DMS153 treated with DMSO at 0.1 percent for 48 hours (cell line): ENCODE data around the gene AGAP1.
"Not testable (repeated sequence)": the region's sequence is repeated elsewhere in the genome, so short reads cannot be mapped to it uniquely, and the experiment has no call there.

Experiments
- DNase-seq: peaks from one replicate; lab custom pipeline; 2025; ENCODE audit not compliant: unreplicated experiment; lab: John Stamatoyannopoulos, UW

AGAP1 gene

DNA sequence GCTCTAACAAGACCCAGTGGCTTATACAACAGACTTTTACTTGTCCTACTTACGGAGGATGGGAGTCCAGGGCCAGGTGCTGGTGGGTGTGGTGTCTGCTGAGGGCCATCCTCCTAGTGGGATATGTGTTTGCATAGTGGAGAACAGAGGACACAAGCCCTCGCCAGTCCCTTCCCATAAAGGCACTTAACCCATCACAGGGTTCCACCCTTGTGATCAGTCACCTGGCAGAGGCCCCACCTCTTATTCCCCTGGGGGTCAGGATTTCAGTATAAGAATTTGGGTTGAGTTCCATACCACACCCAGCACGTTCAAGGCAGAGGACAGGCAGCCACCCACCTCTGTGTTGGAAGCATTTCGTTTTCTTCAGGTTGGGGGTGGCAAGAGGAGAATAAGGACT lies 259.0 kb downstream of the AGAP1 start:
- no peak for DNase-seq

DNA sequence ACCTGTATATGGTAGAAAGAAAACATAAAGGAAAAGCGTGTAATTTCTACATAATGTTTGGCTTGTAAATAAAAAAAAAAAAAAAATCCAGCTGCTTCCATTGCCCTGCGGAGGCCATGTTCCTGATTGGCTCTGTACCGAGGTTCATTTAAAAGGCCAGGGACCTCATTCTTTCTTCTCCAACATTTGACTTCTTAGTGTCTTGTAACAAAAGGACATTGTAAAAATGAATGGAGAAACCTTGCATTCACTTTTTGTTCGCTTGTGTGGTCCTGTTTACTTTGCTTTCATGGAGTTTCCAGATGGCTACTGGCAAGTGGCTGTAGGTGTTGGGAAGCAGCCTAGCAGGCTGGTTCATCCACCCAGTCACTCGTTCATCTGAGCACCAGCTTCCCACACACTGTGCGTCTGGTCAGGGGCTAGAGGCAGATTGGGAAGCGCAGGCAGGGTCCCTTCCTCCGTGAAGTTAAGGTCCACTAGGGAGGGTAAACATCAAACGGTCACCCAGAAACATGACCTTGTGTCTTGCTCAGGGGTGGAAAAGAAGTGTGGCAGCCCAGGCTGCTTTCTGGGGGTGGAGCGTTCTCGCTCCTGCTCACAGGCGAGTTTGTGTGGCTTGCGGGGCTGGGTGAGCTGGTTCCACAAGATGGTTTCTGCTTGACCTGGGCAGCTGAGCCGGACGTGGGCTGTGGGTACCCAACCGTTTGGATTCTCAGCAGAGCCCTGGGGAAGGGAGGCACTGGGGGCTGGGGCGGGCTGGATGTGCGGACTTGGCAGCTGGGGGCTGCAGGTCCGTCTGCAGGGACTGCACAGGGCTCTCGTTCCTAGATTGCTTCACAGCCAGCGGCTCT lies 260.7 kb downstream of the AGAP1 start:
- no peak for DNase-seq

DNA sequence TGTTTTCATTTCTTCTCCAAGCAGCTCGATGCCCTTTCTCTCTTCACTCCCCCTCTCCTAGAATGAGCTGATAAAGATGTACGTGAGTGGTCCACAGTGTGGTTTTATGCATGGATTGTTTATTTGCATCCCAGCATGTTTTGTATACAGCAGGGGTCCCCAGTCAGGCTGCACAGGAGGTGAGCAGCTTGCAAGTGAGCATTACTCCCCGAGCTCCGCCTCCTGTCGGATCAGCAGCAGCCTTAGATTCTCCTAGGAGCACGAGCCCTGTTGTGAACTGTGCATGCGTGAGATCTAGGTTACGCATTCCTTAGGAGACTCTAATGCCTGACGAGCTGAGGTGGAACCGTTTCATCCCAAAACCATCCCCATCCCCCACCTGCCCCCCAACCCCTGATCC lies 262.6 kb downstream of the AGAP1 start:
- DNase-seq, result no peak

DNA sequence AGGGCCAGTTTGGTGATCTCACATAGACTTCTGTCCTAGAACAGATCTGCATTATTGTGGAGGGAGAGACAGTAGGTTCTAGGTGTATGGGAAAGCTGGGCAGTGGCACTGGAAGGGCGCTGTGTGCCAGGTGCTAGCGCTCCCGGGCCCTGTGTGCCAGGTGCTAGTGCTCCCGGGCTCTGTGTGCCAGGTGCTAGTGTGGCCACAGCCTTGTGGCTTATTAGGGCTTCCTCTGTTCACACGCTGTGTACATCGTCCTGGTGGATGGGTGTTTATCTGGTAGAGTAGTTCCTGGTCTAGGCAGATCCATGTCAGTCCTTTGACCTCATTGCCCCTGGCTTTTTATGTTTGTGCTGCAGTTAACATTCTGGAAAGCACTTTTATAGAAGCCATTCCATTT lies 263.4 kb downstream of the AGAP1 start:
- DNase-seq, result no peak

DNA sequence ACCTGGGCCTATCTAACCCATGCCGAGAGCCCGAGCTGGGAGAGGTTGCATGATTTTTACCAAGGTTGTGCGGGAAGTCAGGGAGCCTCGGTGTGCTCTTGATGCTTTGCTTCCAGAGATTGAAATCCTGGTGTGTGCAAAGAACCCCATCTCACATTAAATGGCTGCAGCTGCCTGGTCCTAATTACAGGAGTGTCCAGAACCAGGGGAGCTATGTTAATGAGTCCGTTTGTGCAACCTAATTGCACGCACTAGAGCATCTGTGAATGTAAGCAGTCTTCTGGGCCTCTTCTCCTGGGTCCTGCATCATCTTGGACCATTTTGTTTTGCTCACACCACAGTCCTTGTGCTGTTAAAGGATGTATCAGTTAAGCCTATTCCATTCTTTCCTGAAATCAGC lies 263.8 kb downstream of the AGAP1 start:
- DNase-seq, result no peak

DNA sequence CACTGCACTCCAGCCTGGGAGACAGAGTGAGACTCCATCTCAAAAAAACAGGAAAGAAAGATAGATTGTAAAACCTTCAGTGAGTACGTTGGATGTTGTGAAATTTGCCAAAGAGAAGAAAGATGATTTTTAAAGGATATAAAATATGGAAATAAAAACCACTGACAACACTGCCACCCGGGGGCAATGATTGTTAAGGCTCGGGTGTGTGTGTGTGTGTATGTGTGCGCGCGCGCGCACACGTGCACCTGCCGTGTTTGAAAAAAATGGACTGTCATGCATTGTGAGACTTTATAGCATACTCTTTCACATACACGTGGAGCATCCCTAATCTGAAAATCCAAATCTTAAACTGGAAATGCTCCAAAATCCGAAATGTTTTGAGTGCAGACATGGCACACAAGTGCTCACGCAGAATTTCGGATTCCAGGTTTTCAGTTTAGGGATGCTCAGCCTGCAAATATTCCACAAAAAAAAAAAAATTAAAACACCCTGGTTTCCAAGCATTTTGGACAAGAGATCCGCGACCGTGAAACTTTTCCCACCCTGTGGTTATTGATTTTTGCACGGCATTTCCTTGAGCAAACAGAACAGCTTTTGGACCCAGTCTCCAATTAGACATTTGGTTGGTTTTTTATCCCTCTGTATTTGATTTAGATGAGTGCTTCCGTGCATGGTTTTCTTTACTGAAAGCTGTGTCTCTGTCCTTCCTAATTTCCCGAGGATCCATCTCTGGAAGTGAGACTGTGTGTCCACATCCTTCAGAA lies 269.2 kb downstream of the AGAP1 start:
- DNase-seq, result no peak

DNA sequence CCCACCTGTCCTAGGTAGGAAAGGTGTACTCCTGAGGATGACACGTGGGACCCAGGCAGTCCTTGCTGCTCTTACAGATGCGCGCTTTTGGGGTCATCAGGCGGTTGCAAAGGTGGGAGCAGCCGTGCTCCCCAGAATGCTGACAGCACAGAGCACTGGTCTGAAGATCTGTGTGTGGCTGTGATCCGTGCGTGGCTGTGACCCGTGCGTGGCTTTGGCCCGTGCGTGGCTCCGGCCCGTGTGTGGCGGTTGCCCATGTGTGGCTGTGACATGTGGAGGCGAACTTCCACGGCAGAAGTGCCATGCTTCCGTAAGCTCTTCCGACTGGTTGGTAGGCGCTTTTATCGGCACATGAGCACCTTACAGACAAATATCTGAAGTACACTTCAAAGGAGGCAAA lies 270.0 kb downstream of the AGAP1 start:
- DNase-seq, result no peak

DNA sequence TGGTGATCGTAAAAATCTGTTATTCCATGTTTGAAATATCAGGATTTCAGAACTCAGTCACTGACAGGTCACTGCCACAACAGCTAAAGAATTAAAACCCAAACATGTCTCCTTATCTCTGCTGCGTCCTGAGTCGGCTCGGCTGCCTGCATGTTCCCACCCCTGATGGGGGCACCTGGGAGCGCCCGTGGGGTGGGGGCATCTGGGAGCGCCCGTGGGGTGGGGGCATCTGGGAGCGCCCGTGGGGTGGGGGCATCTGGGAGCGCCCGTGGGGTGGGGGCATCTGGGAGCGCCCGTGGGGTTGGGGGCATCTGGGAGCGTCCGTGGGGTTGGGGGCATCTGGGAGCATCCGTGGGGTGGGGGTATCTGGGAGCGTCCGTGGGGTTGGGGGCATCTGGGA lies 270.6 kb downstream of the AGAP1 start:
- DNase-seq, result not testable (repeated sequence)

DNA sequence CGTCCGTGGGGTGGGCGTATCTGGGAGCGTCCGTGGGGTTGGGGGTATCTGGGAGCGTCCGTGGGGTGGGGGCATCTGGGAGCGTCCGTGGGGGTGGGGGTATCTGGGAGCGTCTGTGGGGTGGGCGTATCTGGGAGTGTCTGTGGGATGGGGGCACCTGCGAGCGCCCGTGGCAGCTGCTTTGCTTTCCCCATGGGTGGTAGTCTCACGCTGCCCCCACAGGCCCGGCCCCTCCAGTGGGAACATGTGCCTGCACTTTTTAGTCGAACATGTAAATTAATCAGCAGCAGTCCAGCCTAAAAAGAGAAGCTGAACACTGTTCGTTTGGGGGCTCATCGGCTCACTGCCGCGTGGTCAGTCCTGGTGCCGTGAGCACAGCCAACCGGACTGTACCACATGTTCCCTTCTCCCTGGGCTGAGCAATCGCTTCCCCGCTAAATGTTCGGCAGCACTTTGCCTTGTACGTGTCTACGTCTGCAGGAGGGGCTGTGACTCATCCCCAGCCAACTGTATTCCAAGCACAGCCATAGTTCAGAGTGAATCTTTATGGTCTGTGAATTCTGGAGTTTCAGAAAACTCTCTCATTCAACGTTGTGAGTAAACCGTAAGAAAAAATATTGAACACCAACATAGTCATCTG lies 271.5 kb downstream of the AGAP1 start:
- no peak for DNase-seq

DNA sequence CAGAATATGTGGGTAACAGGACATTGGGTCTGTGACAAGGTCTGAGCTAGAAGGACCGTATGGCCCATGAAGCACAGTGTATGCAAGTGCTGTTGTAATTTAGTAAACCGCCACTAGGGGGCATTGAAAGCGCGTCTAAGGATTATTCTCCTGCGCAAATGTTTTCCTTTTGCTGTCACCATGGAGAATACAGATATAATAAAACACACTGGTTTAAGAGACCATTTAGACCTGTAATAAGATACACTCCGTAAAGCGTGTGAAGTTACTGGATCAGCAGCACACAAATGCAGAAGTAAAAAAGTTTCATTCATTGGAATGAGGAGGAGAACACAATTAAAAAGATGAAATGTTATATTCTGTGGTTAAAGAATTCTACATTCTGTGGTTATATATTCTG lies 272.4 kb downstream of the AGAP1 start:
- DNase-seq, result peak; percentile 79

DNA sequence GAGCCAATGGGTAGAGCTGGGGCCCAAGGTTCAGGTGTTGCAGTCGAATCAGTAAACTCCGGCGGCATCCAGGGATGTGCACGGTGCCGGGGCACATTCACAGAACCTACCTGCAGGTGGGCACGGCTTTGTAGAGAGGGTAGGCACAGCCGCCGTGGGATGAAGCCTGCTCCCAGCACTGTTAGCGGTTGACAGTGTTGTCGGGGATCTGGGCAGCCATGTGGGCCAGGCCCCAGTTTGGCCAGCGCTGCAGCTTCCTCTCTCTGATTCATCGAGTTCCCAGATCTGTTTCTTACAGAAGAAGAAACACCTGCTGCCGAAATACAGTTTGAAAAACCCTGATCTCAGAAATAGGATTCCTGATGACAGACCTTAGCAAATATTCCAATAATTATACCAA lies 274.8 kb downstream of the AGAP1 start:
- DNase-seq, result no peak

DNA sequence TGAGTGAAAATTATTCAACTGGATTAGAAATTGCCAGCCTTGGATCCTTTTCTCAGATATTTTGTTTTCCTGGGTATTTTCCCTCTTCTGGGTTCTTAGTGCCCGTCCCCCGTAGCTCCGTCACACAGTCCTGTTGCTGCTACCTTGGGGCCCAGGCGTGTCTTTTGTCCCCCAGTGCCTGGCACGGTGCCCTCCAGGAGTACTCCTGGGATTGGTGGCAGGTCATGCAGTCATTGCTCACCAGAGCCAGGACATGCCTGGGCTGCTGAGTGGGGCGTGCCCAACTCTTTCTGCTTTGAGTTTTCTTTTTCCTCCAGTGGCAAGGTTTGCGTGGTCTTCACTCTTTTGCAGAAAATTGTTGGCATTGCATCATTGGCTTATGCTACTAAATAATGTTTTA lies 275.2 kb downstream of the AGAP1 start:
- no peak for DNase-seq

DNA sequence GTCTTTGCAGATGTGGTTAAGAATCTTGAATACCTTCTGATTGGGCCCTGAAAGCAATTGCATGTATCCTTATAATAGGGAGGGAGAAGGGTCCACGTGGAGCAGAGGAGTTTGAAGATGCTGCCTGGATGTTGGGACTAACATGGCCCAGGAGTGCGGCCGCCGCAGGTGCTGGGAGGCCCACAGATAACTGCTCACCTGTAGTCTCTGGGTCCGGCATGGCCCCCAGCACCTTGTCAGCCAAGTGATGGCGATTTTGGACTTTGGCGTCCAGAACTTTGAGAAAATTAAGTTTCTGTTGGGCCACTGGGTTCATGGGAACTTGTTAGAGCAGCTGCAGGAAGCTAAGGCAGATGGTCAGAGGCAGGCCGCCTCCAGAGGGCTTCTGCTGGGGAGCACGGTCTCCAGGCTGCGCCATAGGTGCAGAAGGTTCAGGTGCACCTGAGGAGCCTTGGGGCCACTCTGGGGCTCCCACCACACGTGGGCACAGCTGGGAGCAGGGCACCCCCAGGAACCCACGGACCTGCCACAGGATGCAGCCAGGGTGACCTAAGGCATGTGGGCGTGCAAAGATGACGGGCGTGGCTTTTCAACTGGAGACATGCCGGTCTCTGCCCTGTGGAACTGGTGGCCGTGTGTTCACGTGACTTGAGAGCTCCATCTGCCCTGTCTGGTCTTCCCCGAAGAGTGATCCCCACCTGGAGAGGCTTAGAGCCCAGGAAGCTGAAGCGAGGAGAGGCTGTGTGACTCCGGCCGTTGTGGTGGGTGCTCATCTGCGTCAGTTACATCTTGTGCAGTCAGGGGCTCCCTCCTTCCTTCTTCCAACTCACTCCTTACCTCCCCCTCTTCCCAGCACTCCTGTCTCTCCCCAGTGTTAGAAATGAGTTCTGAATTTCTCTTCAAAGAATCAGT lies 277.3 kb downstream of the AGAP1 start:
- DNase-seq, result no peak

DNA sequence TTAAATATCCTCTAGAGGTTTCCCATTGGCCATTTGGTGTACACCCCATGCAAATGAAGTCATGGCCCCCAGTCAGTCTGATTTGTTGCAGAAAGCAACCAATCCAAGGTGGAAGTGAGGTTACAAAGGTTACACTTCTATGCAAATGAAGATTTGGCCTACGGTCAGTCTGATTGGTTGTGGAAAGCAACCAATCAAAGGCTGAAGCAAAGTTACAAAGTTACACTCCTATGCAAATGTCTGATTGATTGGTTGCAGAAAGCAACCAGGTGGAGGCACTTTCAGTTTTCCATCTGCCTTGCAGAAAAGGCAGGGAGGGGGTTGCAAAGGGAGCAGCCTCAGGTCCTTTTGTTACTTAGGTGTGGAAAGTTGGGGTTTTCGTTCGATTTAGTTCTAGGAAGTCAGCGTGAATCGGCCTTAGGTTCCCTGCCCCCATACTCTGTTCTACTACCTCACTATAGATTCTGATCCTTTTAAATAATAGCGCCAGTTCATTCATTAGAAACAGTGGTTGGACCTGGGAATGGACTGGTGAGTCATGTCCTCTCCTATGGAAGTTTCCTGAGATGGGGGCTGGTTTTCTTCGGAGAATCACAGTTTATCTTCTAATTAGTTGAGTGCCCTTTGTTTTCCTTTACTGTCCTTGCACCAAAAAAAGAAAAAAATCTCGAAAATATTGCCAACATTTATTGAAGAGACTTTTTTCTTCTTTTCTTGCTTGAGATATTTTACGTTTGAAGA lies 279.5 kb downstream of the AGAP1 start:
- no peak for DNase-seq

DNA sequence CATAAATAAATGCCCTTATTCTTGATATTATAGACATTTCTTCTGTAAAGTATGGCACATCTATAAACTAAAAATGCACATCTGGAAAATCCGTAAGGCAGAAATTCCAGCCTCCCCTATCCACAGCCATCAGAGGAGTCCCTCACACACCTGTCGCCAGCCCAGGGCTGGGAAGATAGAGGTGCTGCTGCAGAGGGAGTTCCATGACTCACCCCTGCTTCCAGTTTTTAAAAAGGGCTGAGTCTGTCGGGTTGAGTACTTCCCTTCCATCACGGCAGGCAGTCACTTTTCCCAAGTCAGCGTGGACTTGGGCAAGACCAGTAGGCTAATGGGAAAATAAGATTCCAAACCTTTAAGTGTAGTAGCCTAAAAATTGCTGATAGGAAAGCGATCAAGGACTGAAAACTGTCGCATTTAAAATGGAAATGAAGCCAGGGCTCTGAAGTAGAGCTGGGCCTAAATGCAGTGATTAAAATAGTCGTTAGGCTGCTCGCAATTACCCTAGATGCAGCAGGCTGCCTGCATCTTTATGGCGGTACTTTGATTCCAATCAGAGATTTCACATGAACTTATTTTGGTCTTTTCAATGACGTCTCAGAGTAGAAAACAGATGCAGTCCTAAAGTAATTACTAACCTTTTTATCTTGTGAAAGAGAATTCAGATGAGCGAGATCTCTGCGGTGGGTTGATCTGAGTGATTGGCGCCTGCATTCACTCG lies 280.5 kb downstream of the AGAP1 start:
- DNase-seq, result no peak

DNA sequence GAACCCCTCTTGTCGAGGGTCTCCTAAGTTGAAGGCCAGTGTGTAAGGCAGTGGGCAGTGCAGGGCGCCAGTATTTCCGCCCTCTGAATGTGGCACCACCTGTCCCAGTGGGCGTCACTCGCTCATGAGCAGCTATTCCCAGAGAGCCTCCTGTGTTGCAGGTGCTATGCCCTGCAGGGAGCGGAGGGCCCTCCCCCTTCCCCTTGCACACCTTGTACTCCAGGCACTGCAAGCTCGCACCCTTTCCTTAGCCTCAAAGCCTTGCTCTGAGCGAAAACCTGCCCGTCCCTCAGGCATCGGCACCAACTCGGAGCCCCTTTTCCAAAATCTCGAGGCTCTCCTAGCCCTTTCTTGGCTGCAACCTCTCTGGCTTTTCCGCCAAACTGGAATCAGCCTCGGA lies 282.7 kb downstream of the AGAP1 start:
- no peak for DNase-seq

DNA sequence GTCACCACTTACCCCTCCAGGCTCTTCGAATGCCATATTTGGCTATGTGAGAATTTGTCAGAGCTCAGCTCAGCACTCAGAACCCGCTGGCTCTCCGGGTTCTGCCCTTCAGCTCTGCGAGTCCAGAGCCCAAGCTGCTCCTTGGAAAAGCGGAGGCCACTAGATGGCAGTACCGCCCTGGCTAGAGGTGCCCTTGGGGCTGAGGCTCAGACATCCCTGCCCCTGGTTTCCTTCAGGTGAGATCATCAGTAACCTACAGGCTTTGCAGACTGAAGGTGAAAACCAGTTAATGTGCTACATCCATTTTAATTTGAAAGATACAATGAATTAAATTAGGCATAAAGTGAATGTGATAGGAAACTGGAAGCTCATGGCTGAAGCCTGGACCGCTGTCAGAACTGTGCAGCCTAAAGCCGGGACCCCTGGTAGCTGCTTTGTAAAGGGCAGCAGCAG lies 285.6 kb downstream of the AGAP1 start:
- peak; percentile 35 for DNase-seq

DNA sequence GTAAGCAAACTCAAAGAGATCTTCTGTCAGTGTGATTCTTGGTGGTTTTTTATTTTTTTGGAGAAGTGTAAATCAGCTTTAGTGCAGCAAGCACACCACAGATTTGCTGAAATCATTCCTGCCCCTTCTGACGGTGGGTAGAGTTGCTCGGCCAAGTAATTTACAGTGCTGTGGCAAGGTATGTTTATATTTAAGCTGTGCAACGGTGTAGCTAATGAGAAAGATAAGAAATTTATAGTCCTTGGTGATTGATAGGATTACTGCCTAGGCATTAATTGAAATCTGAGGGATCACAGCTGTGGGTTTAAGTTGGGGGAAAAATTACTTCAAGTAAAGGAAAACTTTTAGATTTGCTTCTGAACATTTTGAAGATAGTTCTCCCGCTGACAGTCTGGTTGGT lies 286.6 kb downstream of the AGAP1 start:
- DNase-seq, result no peak

DNA sequence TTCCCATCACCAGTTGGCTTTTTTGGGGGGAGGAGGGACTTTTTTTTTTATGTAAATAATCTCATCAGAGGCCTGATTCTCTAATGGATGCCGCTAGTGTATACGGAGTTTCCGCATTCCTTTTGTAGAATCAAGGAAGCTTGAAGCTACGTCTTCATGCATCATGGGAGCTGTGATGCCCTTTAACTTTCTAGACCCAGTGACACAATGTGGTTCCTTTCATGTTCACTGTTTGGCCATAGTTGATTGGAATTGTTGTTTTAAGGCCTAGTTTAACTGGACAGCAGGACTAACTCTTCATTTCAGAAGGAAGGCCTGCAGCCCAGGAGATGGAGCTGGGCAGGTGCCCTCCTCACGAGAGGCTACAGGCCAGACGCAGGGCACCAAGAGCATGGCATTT lies 287.9 kb downstream of the AGAP1 start:
- DNase-seq, result no peak

DNA sequence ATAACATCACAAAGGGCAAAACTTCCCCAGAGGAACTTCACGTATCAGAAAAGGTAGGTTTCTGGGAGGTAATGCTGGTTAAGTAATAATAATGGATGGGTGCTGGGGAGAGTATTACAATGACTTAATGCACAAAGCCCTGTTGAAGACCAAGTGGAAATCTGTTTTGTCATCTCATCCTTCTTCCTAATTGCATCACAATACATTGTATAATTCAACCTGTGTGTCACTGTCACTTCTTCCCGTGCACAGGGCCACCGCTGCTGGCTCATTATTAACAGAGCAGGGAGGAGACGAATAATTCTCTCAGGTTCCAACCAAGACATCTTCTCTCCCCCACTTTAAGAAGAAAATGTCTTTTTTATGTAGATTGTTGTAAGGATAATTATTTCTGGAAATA lies 290.9 kb downstream of the AGAP1 start:
- no peak for DNase-seq
